GM12878 (cell line): ENCODE measurements around the gene TM7SF2. TPM values are rescaled to one million over a fixed set of nuclear protein-coding genes. Genes with fewer than 3 reads are reported as not detected.

ENCODE experiments used
- BMI1 ChIP-seq: fragments of 450-650 bp; IDR thresholded peaks from 2 replicates; pipeline ENCODE4 v1.6.1; 2016; ENCODE audit warnings: mild to moderate bottlenecking, moderate library complexity, borderline replicate concordance
- BRCA1 ChIP-seq: IDR thresholded peaks from 2 replicates; pipeline ENCODE4 v1.6.1; 2011; ENCODE audit warnings: low read depth, low read length, improper control_type of control experiment
- CHD1 ChIP-seq: IDR thresholded peaks from 2 replicates; pipeline ENCODE4 v1.6.1; 2012; ENCODE audit warnings: low read depth, low read length, improper control_type of control experiment
- CREB1 ChIP-seq: IDR thresholded peaks from 2 replicates; pipeline ENCODE4 v1.6.1; 2012; ENCODE audit warnings: low read depth, mild to moderate bottlenecking, inconsistent platforms
- CREM ChIP-seq: IDR thresholded peaks from 2 replicates; pipeline ENCODE4 v1.6.1; 2014; ENCODE audit warnings: antibody characterized with exemption, low read depth
- EZH2 ChIP-seq: IDR thresholded peaks from 2 replicates; pipeline ENCODE4 v1.6.1; 2012; ENCODE audit warnings: low read depth, mild to moderate bottlenecking, control low read depth, inconsistent platforms, low read length, borderline replicate concordance; ENCODE audit not compliant: control insufficient read depth
- FOS ChIP-seq: IDR thresholded peaks from 3 replicates; pipeline ENCODE4 v1.6.1; 2011; ENCODE audit warnings: borderline replicate concordance; ENCODE audit not compliant: insufficient read length; ENCODE audit errors: extremely low read depth
- HDAC2 ChIP-seq: fragments of 200-600 bp; sonication (generic); IDR thresholded peaks from 2 replicates; pipeline ENCODE4 v1.6.1; 2017
- IRF4 ChIP-seq: IDR thresholded peaks from 2 replicates; pipeline ENCODE4 v1.6.1; 2011; ENCODE audit warnings: low read depth, low read length
- NR2F1 ChIP-seq: fragments of 450-650 bp; conservative IDR thresholded peaks from 2 replicates; pipeline ENCODE4 v1.6.1; 2017; ENCODE audit warnings: mild to moderate bottlenecking
- PAX5 ChIP-seq: IDR thresholded peaks from 2 replicates; pipeline ENCODE4 v1.6.1; 2011; ENCODE audit warnings: low read depth, low read length, borderline replicate concordance
- RCOR1 ChIP-seq: conservative IDR thresholded peaks from 2 replicates; pipeline ENCODE4 v1.6.1; 2012; ENCODE audit warnings: low read depth, low read length, improper control_type of control experiment
- SRF ChIP-seq, 2 experiments: IDR thresholded peaks; 2 replicates each; pipeline ENCODE4 v1.6.1; 2011; ENCODE audit warnings: low read depth in 2 of 2, low read length in 2 of 2, mild to moderate bottlenecking in 1 of 2, moderate library complexity in 1 of 2
- TCF3 ChIP-seq: IDR thresholded peaks from 2 replicates; pipeline ENCODE4 v1.6.1; 2012; ENCODE audit warnings: low read depth, mild to moderate bottlenecking, low read length, borderline replicate concordance; ENCODE audit not compliant: insufficient read depth
- ZNF24 ChIP-seq: fragments of 450-650 bp; IDR thresholded peaks from 2 replicates; pipeline ENCODE4 v1.6.1; 2017; ENCODE audit warnings: antibody characterized with exemption, mild to moderate bottlenecking
- polyA plus RNA-seq, 11 experiments: library from polyadenylated mRNA; depleted of rRNA in 4 of 11; unstranded in 6 of 11; stranded (reverse) in 5 of 11; fragments of >200 nt; fragmentation: Nextera tagmentation in 4 of 11; fragmentation: Illumina TruSeq in 1 of 11; extraction: Ambion mirVana in 4 of 11; extraction: Trizol in 1 of 11; gene quantifications; 1 replicate in 1 of 11; 2 replicates in 10 of 11; pipeline versions ENCODE4 v1.2.1 to v1.2.3, GENCODE V29; 2011 to 2016; ENCODE audit warnings: inconsistent platforms in 2 of 11, missing spikeins in 2 of 11, low read depth in 1 of 11
- total RNA-seq, 4 experiments: library from RNA; depleted of rRNA in 3 of 4; stranded (reverse); fragments of >200 nt in 3 of 4; fragmentation: Illumina TruSeq in 1 of 4; extraction: Trizol in 1 of 4; gene quantifications; 2 replicates each; pipeline versions ENCODE4 v1.2.1 to v1.2.3, GENCODE V29; 2013 to 2021
- TF ChIP-seq, protein P1 (sequence below): IDR thresholded peaks from 2 replicates; pipeline ENCODE4 v1.6.1; 2011; ENCODE audit warnings: low read depth, mild to moderate bottlenecking, low read length, moderate library complexity, borderline replicate concordance; ENCODE audit errors: extremely low read depth
- TF ChIP-seq, protein P2 (sequence below): fragments of 450-650 bp; IDR thresholded peaks from 2 replicates; pipeline ENCODE4 v1.6.1; 2016; ENCODE audit warnings: mild to moderate bottlenecking
- TF ChIP-seq, protein P3 (sequence below): IDR thresholded peaks from 2 replicates; pipeline ENCODE4 v1.6.1; 2012; ENCODE audit warnings: low read length, inconsistent platforms
- TF ChIP-seq, protein P4 (sequence below): fragments of 450-650 bp; IDR thresholded peaks from 2 replicates; pipeline ENCODE4 v1.6.1; 2017; ENCODE audit warnings: antibody characterized with exemption, mild to moderate bottlenecking, moderate library complexity
- TF ChIP-seq, protein P5 (sequence below): fragments of 450-650 bp; IDR thresholded peaks from 2 replicates; pipeline ENCODE4 v1.6.1; 2017; ENCODE audit warnings: mild to moderate bottlenecking, low read depth, inconsistent platforms; ENCODE audit not compliant: poor library complexity, severe bottlenecking

Gene TM7SF2
- total and polyA plus RNA-seq, 10 of the 15 experiments (the other 5 are each of a cell fraction or from before 2014, with no cell fraction given) = 0.52 to 57.7 (median 20.7) TPM

DNA sequence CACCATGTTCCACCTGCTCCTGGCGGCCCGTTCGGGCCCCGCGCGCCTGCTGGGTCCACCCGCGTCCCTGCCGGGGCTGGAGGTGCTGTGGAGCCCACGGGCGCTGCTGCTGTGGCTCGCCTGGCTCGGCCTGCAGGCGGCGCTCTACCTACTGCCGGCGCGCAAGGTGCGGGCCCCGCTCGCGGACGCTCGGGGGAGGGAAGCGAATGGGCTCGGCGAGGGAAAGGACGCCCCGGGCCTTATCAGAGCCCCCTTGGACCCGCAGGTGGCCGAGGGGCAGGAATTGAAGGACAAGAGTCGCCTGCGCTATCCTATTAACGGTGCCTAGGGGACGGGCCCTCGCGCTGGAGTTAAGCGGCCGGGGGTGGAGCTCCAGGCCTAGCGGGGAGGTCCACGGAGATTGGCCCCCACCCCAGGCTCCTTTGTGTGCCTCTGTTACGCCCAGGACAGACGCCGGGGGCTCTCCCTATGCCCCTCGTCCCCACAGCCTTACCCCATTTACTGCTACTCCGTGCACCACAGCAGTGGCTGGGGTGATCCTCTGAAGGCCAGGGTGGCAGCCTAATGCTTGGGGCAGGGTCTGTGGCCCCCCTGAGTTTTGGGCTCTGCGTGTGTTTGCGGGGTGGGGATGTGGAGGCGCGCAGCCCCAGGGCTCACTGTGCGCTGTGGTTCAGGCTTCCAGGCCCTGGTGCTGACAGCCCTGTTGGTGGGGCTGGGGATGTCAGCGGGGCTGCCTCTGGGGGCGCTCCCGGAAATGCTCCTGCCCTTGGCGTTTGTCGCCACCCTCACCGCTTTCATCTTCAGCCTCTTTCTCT lies 1.1 kb downstream of the TM7SF2 start (continued):
- TF ChIP-seq IRF4 = no peak
- TF ChIP-seq, protein P1, sequence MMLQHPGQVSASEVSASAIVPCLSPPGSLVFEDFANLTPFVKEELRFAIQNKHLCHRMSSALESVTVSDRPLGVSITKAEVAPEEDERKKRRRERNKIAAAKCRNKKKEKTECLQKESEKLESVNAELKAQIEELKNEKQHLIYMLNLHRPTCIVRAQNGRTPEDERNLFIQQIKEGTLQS = no peak
- no peak for TF ChIP-seq EZH2
- no peak for TF ChIP-seq CHD1
- TF ChIP-seq PAX5 = no peak
- 0 out of 2 replicates have a peak, but pooled peaks have one; percentile 12 for TF ChIP-seq NR2F1
- TF ChIP-seq, protein P2, sequence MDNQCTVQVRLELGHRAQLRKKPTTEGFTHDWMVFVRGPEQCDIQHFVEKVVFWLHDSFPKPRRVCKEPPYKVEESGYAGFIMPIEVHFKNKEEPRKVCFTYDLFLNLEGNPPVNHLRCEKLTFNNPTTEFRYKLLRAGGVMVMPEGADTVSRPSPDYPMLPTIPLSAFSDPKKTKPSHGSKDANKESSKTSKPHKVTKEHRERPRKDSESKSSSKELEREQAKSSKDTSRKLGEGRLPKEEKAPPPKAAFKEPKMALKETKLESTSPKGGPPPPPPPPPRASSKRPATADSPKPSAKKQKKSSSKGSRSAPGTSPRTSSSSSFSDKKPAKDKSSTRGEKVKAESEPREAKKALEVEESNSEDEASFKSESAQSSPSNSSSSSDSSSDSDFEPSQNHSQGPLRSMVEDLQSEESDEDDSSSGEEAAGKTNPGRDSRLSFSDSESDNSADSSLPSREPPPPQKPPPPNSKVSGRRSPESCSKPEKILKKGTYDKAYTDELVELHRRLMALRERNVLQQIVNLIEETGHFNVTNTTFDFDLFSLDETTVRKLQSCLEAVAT = 0 out of 2 replicates have a peak, but pooled peaks have one; percentile 39
- TF ChIP-seq BRCA1 = no peak
- TF ChIP-seq ZNF24 = no peak
- TF ChIP-seq BMI1 = no peak
- TF ChIP-seq CREB1 = no peak
- TF ChIP-seq, protein P3, sequence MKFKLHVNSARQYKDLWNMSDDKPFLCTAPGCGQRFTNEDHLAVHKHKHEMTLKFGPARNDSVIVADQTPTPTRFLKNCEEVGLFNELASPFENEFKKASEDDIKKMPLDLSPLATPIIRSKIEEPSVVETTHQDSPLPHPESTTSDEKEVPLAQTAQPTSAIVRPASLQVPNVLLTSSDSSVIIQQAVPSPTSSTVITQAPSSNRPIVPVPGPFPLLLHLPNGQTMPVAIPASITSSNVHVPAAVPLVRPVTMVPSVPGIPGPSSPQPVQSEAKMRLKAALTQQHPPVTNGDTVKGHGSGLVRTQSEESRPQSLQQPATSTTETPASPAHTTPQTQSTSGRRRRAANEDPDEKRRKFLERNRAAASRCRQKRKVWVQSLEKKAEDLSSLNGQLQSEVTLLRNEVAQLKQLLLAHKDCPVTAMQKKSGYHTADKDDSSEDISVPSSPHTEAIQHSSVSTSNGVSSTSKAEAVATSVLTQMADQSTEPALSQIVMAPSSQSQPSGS = no peak
- TF ChIP-seq, protein P4, sequence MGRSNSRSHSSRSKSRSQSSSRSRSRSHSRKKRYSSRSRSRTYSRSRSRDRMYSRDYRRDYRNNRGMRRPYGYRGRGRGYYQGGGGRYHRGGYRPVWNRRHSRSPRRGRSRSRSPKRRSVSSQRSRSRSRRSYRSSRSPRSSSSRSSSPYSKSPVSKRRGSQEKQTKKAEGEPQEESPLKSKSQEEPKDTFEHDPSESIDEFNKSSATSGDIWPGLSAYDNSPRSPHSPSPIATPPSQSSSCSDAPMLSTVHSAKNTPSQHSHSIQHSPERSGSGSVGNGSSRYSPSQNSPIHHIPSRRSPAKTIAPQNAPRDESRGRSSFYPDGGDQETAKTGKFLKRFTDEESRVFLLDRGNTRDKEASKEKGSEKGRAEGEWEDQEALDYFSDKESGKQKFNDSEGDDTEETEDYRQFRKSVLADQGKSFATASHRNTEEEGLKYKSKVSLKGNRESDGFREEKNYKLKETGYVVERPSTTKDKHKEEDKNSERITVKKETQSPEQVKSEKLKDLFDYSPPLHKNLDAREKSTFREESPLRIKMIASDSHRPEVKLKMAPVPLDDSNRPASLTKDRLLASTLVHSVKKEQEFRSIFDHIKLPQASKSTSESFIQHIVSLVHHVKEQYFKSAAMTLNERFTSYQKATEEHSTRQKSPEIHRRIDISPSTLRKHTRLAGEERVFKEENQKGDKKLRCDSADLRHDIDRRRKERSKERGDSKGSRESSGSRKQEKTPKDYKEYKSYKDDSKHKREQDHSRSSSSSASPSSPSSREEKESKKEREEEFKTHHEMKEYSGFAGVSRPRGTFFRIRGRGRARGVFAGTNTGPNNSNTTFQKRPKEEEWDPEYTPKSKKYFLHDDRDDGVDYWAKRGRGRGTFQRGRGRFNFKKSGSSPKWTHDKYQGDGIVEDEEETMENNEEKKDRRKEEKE = no peak
- no peak for TF ChIP-seq CREM
- no peak for TF ChIP-seq SRF (IDR thresholded peaks at IDR 0.05; ENCODE audit: low read depth in 2 of 2, low read length in 2 of 2)
- TF ChIP-seq, protein P5, sequence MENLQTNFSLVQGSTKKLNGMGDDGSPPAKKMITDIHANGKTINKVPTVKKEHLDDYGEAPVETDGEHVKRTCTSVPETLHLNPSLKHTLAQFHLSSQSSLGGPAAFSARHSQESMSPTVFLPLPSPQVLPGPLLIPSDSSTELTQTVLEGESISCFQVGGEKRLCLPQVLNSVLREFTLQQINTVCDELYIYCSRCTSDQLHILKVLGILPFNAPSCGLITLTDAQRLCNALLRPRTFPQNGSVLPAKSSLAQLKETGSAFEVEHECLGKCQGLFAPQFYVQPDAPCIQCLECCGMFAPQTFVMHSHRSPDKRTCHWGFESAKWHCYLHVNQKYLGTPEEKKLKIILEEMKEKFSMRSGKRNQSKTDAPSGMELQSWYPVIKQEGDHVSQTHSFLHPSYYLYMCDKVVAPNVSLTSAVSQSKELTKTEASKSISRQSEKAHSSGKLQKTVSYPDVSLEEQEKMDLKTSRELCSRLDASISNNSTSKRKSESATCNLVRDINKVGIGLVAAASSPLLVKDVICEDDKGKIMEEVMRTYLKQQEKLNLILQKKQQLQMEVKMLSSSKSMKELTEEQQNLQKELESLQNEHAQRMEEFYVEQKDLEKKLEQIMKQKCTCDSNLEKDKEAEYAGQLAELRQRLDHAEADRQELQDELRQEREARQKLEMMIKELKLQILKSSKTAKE = no peak
- no peak for TF ChIP-seq HDAC2
- TF ChIP-seq TCF3 = 0 out of 2 replicates have a peak, but pooled peaks have one; percentile 23
- no peak for TF ChIP-seq RCOR1
- no peak for TF ChIP-seq FOS
